Heart left ventricle (tissue), 13 donors: ENCODE results near the gene RFC2.

ENCODE experiments used
- POLR2A ChIP-seq, 2 donors: fragments of 450-650 bp; IDR thresholded peaks; one replicate each; pipeline ENCODE4 v1.6.1; 2017; ENCODE audit warnings: antibody characterized with exemption in 2 of 2, mild to moderate bottlenecking in 2 of 2, moderate library complexity in 2 of 2
- TF ChIP-seq, protein P1 (sequence below), 12 donors: fragments of 200-600 bp; sonication (generic) in 4 of 12; IDR thresholded peaks; one replicate each; pipeline versions ENCODE4 v1.5.0 to v1.8.0; 2018 to 2022; ENCODE audit warnings: antibody characterized with exemption in 12 of 12, mild to moderate bottlenecking in 5 of 12
- donor health status: ischemic (EF 13 %, LVEDD 7.1; RV severe dilation, severe dysfunction).
- donor health status: DM: no; HTN: yes; CAD: no.
- donor health status: DM: no; HTN: no; CAD: no.
- donor health status: ischemic (EF 25% LVEDD 6.9; RV normal size, moderate dysfunction).
- donor health status: ischemic (EF 25% LVEDD 5.7; RV mildly dilated, moderate dysfunction).
- donor health status: ischemic (EF 35%, LVEDD 5.7; RV mildly dilated, moderate dysfunction).
- donor health status: nonischemic (EF 11% LVEDD 7.7; RV severe dilation, severe dysfunction).
- donor health status: DM: yes; HTN: yes; CAD: no.
- donor health status: PGD.
- donor health status: ischemic (EF 29% LVEDD 5.4; RV normal size, mild dysfunction).
- donor health status: nonischemic (EF 23%, LVEDD 6.1; RV moderate dilation, normal function).

DNA sequence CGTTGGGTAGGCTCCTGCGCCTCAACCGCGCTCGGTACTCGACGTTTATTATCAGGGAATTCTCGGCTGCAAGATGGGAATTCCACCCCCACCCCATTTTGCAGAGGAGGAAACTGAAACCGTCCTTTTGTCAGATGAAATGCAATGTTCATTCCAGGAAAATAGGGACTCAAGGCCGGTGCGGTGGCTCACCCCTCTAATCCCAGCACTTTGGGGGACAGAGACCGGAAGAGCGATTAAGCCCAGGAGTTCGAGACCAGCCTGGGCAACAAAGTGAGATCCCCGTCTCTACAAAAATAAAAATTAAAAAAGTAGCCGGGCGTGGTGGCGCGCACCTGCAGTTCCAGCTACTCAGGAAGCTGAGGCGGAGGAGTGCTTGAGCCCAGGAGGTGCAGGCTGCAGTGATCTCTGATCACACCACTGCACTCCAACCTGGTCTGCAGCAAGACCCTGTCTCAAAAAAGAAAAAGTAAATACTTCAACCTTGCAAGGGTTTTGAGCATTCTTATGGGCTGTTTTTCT is 720 bp upstream of the RFC2 start:
- TF ChIP-seq, protein P1, sequence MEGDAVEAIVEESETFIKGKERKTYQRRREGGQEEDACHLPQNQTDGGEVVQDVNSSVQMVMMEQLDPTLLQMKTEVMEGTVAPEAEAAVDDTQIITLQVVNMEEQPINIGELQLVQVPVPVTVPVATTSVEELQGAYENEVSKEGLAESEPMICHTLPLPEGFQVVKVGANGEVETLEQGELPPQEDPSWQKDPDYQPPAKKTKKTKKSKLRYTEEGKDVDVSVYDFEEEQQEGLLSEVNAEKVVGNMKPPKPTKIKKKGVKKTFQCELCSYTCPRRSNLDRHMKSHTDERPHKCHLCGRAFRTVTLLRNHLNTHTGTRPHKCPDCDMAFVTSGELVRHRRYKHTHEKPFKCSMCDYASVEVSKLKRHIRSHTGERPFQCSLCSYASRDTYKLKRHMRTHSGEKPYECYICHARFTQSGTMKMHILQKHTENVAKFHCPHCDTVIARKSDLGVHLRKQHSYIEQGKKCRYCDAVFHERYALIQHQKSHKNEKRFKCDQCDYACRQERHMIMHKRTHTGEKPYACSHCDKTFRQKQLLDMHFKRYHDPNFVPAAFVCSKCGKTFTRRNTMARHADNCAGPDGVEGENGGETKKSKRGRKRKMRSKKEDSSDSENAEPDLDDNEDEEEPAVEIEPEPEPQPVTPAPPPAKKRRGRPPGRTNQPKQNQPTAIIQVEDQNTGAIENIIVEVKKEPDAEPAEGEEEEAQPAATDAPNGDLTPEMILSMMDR (IDR thresholded peaks at IDR 0.05) = no peak
- TF ChIP-seq POLR2A (IDR thresholded peaks at IDR 0.05) = no peak
